ENCODE data around the gene ARL4A. TPM values are rescaled to one million over a fixed set of nuclear protein-coding genes. Genes with fewer than 3 reads are reported as not detected.

ARL4A gene
- total and polyA plus RNA-seq, 9 of the 15 experiments (the other 6 are each of a cell fraction or from before 2014, with no cell fraction given), result 118 to 688 (median 172) TPM

- peak; percentile 68; the same call in 1 of the 2 replicates for TF ChIP-seq NR4A1 (CRISPR knock-in tag; IDR thresholded peaks at IDR 0.05)
- TF ChIP-seq NR4A1 (tag; IDR thresholded peaks at IDR 0.05), result no peak
- peak; percentile 26; the same call in 1 of the 2 replicates for TF ChIP-seq ZNF395 (CRISPR knock-in tag; IDR thresholded peaks at IDR 0.05)
- peak; percentile 83 for TF ChIP-seq ZNF592 (IDR thresholded peaks at IDR 0.05)
- peak; percentile 9 for TF ChIP-seq HDAC3 (IDR thresholded peaks at IDR 0.05; ENCODE audit: borderline replicate concordance, partially characterized antibody)
- TF ChIP-seq ZBTB7A (IDR thresholded peaks at IDR 0.05; ENCODE audit: borderline replicate concordance, control insufficient read depth, low read depth, low read length), result peak; percentile 55; the same call in 1 of the 2 replicates
- TF ChIP-seq CBFA2T3 (IDR thresholded peaks at IDR 0.05), result peak; percentile 90
- TF ChIP-seq SMARCE1 (IDR thresholded peaks at IDR 0.05), result peak; percentile 64
- TF ChIP-seq JUNB (CRISPR knock-in tag; conservative IDR thresholded peaks at IDR 0.05), result no peak
- 0 out of 2 replicates have a peak, but pooled peaks have one; percentile 18 for TF ChIP-seq ZBTB12 (CRISPR knock-in tag; IDR thresholded peaks at IDR 0.05)
- peak; percentile 66; the same call in 1 of the 2 replicates for TF ChIP-seq STAT5A (IDR thresholded peaks at IDR 0.05; ENCODE audit: borderline replicate concordance, low read length)
- TF ChIP-seq CAMTA2 (CRISPR knock-in tag; conservative IDR thresholded peaks at IDR 0.05), result no peak
- TF ChIP-seq NCOR1 (IDR thresholded peaks at IDR 0.05), result peak; percentile 90
- peak; percentile 61; the same call in 1 of the 2 replicates for TF ChIP-seq LCOR (CRISPR knock-in tag; IDR thresholded peaks at IDR 0.05)
- no peak for TF ChIP-seq ATF4 (CRISPR knock-in tag; IDR thresholded peaks at IDR 0.05)
- TF ChIP-seq TBP (optimal IDR thresholded peaks at IDR 0.05; ENCODE audit: low read depth, low read length), result peak; percentile 43
- TF ChIP-seq ZNF311 (CRISPR knock-in tag; IDR thresholded peaks at IDR 0.05), result no peak
- 0 out of 2 replicates have a peak, but pooled peaks have one; percentile 60 for TF ChIP-seq ZKSCAN1 (IDR thresholded peaks at IDR 0.05; ENCODE audit: low read depth, low read length)
- peak; percentile 73 to 83 for TF ChIP-seq FOXA3 (CRISPR knock-in tag; conservative IDR thresholded peaks at IDR 0.05 in 1 of 2, IDR thresholded peaks at IDR 0.05 in 1 of 2)
- 0 out of 2 replicates have a peak, but pooled peaks have one; percentile 40 for TF ChIP-seq CBX5 (IDR thresholded peaks at IDR 0.05; ENCODE audit: borderline replicate concordance, low read depth)
- no peak for TF ChIP-seq GTF2E2 (tag; IDR thresholded peaks at IDR 0.05)
- TF ChIP-seq ETV1 (tag; conservative IDR thresholded peaks at IDR 0.05; ENCODE audit: low read depth), result no peak
- TF ChIP-seq EP400 (IDR thresholded peaks at IDR 0.05), result 0 out of 2 replicates have a peak, but pooled peaks have one; percentile 10
Measured at GRCh38 chr7:12729112-12729511, 41.7 kb downstream of the ARL4A start (continued).
